ENCODE results near the gene TEC.

DNA sequence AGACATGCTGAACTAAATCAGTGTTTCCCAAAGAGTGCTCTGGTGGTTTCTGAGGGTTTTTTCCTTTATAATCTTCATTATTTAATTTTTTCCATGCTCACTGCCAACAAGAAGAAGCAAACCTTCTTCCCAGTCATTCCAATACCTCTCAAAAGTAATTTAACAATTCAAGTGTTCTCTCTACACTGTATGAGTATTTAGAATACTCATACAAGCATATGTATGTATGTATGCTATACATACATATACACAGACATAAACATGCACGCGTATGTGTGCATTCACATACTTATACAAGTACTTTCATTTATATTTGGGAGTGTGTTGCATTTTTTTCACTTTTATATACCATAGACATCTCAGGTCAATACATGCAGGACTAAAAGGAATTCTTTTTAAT, 81.2 kb downstream of the TEC start:
- TF ChIP-seq, protein P1, sequence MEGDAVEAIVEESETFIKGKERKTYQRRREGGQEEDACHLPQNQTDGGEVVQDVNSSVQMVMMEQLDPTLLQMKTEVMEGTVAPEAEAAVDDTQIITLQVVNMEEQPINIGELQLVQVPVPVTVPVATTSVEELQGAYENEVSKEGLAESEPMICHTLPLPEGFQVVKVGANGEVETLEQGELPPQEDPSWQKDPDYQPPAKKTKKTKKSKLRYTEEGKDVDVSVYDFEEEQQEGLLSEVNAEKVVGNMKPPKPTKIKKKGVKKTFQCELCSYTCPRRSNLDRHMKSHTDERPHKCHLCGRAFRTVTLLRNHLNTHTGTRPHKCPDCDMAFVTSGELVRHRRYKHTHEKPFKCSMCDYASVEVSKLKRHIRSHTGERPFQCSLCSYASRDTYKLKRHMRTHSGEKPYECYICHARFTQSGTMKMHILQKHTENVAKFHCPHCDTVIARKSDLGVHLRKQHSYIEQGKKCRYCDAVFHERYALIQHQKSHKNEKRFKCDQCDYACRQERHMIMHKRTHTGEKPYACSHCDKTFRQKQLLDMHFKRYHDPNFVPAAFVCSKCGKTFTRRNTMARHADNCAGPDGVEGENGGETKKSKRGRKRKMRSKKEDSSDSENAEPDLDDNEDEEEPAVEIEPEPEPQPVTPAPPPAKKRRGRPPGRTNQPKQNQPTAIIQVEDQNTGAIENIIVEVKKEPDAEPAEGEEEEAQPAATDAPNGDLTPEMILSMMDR (IDR thresholded peaks at IDR 0.05 in 4 of 5, conservative IDR thresholded peaks at IDR 0.05 in 1 of 5), result no peak
- no peak for TF ChIP-seq POLR2A (IDR thresholded peaks at IDR 0.05)

All from gastrocnemius medialis (tissue), 4 donors.